ENCODE measurements around the gene PTK7. TPM values are rescaled to one million over a fixed set of nuclear protein-coding genes. Genes with fewer than 3 reads are reported as not detected.

Gene PTK7
- total RNA-seq, 1 experiment from 2014 or later, result 105 TPM

DNA sequence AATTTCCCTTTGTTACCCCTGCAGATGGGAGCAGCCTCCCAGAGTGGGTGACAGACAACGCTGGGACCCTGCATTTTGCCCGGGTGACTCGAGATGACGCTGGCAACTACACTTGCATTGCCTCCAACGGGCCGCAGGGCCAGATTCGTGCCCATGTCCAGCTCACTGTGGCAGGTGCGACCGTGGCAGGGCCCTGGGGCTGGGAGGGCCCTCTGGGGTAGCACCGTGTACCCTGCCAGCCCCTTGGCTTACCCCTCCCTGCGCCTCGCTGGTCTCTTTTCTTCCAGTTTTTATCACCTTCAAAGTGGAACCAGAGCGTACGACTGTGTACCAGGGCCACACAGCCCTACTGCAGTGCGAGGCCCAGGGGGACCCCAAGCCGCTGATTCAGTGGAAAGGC is 65.5 kb downstream of the PTK7 start:
- Histone ChIP-seq H3K4me2 (ENCODE audit: low read length) (no peak overlapping the region), H3K27ac (ENCODE audit: low read depth, low read length) (no peak overlapping the region), H3K4me1 (ENCODE audit: control insufficient read depth in 1 of 2, insufficient read depth in 2 of 2, low read length in 2 of 2) (peaks cover 3 to 9% of the 10 kb centered on the region in 2 experiments; a peak in 1 of 4 replicates), H3K27me3 (ENCODE audit: insufficient read depth, low read length) (no peaks in the 10 kb centered on the region), H3K9me3 (ENCODE audit: control insufficient read depth in 1 of 2, insufficient read depth in 1 of 2, low read depth in 1 of 2, low read length in 2 of 2) (no peaks in the 10 kb centered on the region), H2AFZ (ENCODE audit: low read depth, low read length, poor library complexity, severe bottlenecking) (no peak overlapping the region), H3K36me3 (ENCODE audit: control insufficient read depth in 1 of 2, insufficient read depth in 2 of 2, low read length in 2 of 2) (peaks cover 0 to 7% of the 10 kb centered on the region in 2 experiments; a peak in 1 of 4 replicates), H3K9me2 (ENCODE audit: insufficient read depth) (no peaks in the 10 kb centered on the region), H3K79me2 (ENCODE audit: insufficient read depth, low read length) (no peaks in the 10 kb centered on the region), H4K20me1 (ENCODE audit: insufficient read depth) (no peaks in the 10 kb centered on the region), H3K4me3 (replicated peaks in 1 of 2; ENCODE audit: low read depth in 1 of 2, low read length in 2 of 2) (no peak overlapping the region), H3K9ac (ENCODE audit: low read length) (no peak overlapping the region)
- RAD21 ChIA-PET (ENCODE audit: low non-redundant PET in 1 of 2, low total read pairs in 2 of 2, uncharacterized antibody in 2 of 2, unreplicated experiment in 2 of 2), result no interaction called here
- DNase-seq (ENCODE audit: low read depth, low spot score) (no peak), ATAC-seq (no peak)
- CTCF ChIA-PET, result no interaction called here
- TF ChIP-seq, protein P1, sequence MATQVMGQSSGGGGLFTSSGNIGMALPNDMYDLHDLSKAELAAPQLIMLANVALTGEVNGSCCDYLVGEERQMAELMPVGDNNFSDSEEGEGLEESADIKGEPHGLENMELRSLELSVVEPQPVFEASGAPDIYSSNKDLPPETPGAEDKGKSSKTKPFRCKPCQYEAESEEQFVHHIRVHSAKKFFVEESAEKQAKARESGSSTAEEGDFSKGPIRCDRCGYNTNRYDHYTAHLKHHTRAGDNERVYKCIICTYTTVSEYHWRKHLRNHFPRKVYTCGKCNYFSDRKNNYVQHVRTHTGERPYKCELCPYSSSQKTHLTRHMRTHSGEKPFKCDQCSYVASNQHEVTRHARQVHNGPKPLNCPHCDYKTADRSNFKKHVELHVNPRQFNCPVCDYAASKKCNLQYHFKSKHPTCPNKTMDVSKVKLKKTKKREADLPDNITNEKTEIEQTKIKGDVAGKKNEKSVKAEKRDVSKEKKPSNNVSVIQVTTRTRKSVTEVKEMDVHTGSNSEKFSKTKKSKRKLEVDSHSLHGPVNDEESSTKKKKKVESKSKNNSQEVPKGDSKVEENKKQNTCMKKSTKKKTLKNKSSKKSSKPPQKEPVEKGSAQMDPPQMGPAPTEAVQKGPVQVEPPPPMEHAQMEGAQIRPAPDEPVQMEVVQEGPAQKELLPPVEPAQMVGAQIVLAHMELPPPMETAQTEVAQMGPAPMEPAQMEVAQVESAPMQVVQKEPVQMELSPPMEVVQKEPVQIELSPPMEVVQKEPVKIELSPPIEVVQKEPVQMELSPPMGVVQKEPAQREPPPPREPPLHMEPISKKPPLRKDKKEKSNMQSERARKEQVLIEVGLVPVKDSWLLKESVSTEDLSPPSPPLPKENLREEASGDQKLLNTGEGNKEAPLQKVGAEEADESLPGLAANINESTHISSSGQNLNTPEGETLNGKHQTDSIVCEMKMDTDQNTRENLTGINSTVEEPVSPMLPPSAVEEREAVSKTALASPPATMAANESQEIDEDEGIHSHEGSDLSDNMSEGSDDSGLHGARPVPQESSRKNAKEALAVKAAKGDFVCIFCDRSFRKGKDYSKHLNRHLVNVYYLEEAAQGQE (IDR thresholded peaks at IDR 0.05; ENCODE audit: low read depth), result no peak
- POLR2A ChIA-PET, result no interaction called here
- intact Hi-C loops (cut with micrococcal nuclease), result loop anchor here (5.0 kb wide), 2 partner anchors 84 to 179 kb away; partner anchors contain the start of genes GNMT, KLC4 and MRPL2
- BruUV-seq (replicated peaks), result no TSS peak

DNA sequence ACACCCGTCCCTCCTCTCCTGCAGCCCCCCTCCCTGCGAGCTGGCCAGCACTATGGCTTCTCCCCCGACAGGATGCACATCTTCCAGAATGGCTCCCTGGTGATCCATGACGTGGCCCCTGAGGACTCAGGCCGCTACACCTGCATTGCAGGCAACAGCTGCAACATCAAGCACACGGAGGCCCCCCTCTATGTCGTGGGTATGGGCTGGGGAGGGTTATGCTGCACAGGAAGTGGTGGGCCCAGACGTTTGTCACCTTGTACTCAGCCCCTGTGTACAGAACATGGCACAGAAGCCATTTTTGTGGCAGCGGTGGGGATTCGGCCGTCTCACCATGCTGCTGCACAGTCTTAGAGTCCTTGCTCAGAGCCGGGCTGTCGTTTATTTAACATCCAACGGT is 66.0 kb downstream of the PTK7 start:
- ATAC-seq, result no peak
- no peak for DNase-seq (ENCODE audit: low read depth, low spot score)
- H2AFZ ChIP-seq (ENCODE audit: low read depth, low read length, poor library complexity, severe bottlenecking), result no peak overlapping the region
- H3K4me2 ChIP-seq (ENCODE audit: low read length), result no peak overlapping the region
- ChIA-PET POLR2A (no interaction called here), RAD21 (ENCODE audit: low non-redundant PET in 1 of 2, low total read pairs in 2 of 2, uncharacterized antibody in 2 of 2, unreplicated experiment in 2 of 2) (no interaction called here), CTCF (interaction anchor here (1.3 kb wide), 1 partner anchor 75 kb away, joined by 3 read pairs; no protein-coding TSS in a partner anchor)
- H3K4me3 ChIP-seq (replicated peaks in 1 of 2; ENCODE audit: low read depth in 1 of 2, low read length in 2 of 2), result no peak overlapping the region
- H3K27me3 ChIP-seq (ENCODE audit: insufficient read depth, low read length), result no peaks in the 10 kb centered on the region
- H3K27ac ChIP-seq (ENCODE audit: low read depth, low read length), result no peak overlapping the region
- H3K9me2 ChIP-seq (ENCODE audit: insufficient read depth), result no peaks in the 10 kb centered on the region
- H3K9me3 ChIP-seq (ENCODE audit: control insufficient read depth in 1 of 2, insufficient read depth in 1 of 2, low read depth in 1 of 2, low read length in 2 of 2), result no peaks in the 10 kb centered on the region
- intact Hi-C loops (cut with micrococcal nuclease), result loop anchor here (5.0 kb wide), 2 partner anchors 85 to 180 kb away; partner anchors contain the start of genes GNMT, KLC4 and MRPL2
- no peaks in the 10 kb centered on the region for H4K20me1 ChIP-seq (ENCODE audit: insufficient read depth)
- BruUV-seq (replicated peaks), result no TSS peak
- H3K4me1 ChIP-seq (ENCODE audit: control insufficient read depth in 1 of 2, insufficient read depth in 2 of 2, low read length in 2 of 2), result peaks cover 3 to 9% of the 10 kb centered on the region in 2 experiments; a peak in 1 of 4 replicates
- H3K9ac ChIP-seq (ENCODE audit: low read length), result no peak overlapping the region
- H3K36me3 ChIP-seq (ENCODE audit: control insufficient read depth in 1 of 2, insufficient read depth in 2 of 2, low read length in 2 of 2), result peaks cover 0 to 7% of the 10 kb centered on the region in 2 experiments; a peak in 1 of 4 replicates
- H3K79me2 ChIP-seq (ENCODE audit: insufficient read depth, low read length), result no peaks in the 10 kb centered on the region
- TF ChIP-seq RAD21 (IDR thresholded peaks at IDR 0.05; ENCODE audit: low read depth) (no peak), SIN3A (IDR thresholded peaks at IDR 0.05; ENCODE audit: low read depth) (no peak), CEBPB (IDR thresholded peaks at IDR 0.05; ENCODE audit: low read depth) (no peak), ZNF274 (IDR thresholded peaks at IDR 0.05; ENCODE audit: low read depth, low read length) (no peak), POLR2A (IDR thresholded peaks at IDR 0.05; ENCODE audit: borderline replicate concordance, extremely low read depth, insufficient read depth, insufficient read length) (no peak), FOSL1 (IDR thresholded peaks at IDR 0.05; ENCODE audit: low read depth) (no peak)
- TF ChIP-seq, protein P2, sequence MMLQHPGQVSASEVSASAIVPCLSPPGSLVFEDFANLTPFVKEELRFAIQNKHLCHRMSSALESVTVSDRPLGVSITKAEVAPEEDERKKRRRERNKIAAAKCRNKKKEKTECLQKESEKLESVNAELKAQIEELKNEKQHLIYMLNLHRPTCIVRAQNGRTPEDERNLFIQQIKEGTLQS (IDR thresholded peaks at IDR 0.05), result no peak
